WTC11 (cell line): ENCODE data around the gene SMARCA4.

Experiments used
- CTCF ChIP-seq: fragments of 200-600 bp; IDR thresholded peaks from 2 replicates; pipeline ENCODE4 v1.8.0; 2022; ENCODE audit warnings: antibody characterized with exemption
- MAX ChIP-seq: sonication (generic); formaldehyde crosslinking; IDR thresholded peaks from 2 replicates; pipeline ENCODE4 v1.8.0; 2022; ENCODE audit warnings: mild to moderate bottlenecking, missing genetic modification reagents
- PREB ChIP-seq: sonication (generic); formaldehyde crosslinking; IDR thresholded peaks from 2 replicates; pipeline ENCODE4 v1.8.1; 2022; ENCODE audit warnings: mild to moderate bottlenecking, missing genetic modification reagents, moderate library complexity, borderline replicate concordance
- PRRX2 ChIP-seq: fragments of 250-450 bp; sonication (Bioruptor Pico); IDR thresholded peaks from 2 replicates; pipeline ENCODE4 v1.8.0; 2021; ENCODE audit warnings: mild to moderate bottlenecking
- TCF7 ChIP-seq: sonication (generic); formaldehyde crosslinking; IDR thresholded peaks from 2 replicates; pipeline ENCODE4 v1.8.0; 2022; ENCODE audit warnings: mild to moderate bottlenecking, low read depth, missing genetic modification reagents, moderate library complexity
- ZNF121 ChIP-seq: sonication (generic); formaldehyde crosslinking; IDR thresholded peaks from 2 replicates; pipeline ENCODE4 v1.8.0; 2023; ENCODE audit warnings: missing genetic modification reagents
- ZNF423 ChIP-seq: fragments of 250-450 bp; sonication (Bioruptor Pico); IDR thresholded peaks from 2 replicates; pipeline ENCODE4 v2.1.2; 2022; ENCODE audit warnings: mild to moderate bottlenecking, moderate library complexity

GRCh38 chr19:11013771-11014170 is 52.9 kb downstream of the SMARCA4 start:
- TF ChIP-seq CTCF (no peak), ZNF121 (no peak), TCF7 (CRISPR knock-in tag) (no peak), MAX (CRISPR knock-in tag) (no peak), PREB (CRISPR knock-in tag) (no peak), PRRX2 (CRISPR knock-in tag) (no peak), ZNF423 (no peak)
